HL-60 (cell line): ENCODE data around the gene ATG16L1.

ENCODE experiments used
- GABPA ChIP-seq: IDR thresholded peaks from 2 replicates; pipeline ENCODE4 v1.6.1; 2012; ENCODE audit warnings: low read depth
- POLR2AphosphoS5 ChIP-seq: IDR thresholded peaks from 2 replicates; pipeline ENCODE4 v1.6.1; 2012; ENCODE audit warnings: low read depth
- REST ChIP-seq: IDR thresholded peaks from 2 replicates; pipeline ENCODE4 v1.6.1; 2012; ENCODE audit warnings: low read depth; ENCODE audit not compliant: insufficient replicate concordance
- TF ChIP-seq, protein P1 (sequence below): IDR thresholded peaks from one replicate; pipeline ENCODE4 v1.5.1; 2011; ENCODE audit warnings: low read length, control low read depth, inconsistent platforms; ENCODE audit not compliant: insufficient read depth

- TF ChIP-seq, protein P1, sequence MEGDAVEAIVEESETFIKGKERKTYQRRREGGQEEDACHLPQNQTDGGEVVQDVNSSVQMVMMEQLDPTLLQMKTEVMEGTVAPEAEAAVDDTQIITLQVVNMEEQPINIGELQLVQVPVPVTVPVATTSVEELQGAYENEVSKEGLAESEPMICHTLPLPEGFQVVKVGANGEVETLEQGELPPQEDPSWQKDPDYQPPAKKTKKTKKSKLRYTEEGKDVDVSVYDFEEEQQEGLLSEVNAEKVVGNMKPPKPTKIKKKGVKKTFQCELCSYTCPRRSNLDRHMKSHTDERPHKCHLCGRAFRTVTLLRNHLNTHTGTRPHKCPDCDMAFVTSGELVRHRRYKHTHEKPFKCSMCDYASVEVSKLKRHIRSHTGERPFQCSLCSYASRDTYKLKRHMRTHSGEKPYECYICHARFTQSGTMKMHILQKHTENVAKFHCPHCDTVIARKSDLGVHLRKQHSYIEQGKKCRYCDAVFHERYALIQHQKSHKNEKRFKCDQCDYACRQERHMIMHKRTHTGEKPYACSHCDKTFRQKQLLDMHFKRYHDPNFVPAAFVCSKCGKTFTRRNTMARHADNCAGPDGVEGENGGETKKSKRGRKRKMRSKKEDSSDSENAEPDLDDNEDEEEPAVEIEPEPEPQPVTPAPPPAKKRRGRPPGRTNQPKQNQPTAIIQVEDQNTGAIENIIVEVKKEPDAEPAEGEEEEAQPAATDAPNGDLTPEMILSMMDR = no peak
- TF ChIP-seq POLR2AphosphoS5 = no peak
- TF ChIP-seq GABPA = no peak
- TF ChIP-seq REST = no peak
Observed at GRCh38 chr2:233209117-233209532, 42.3 kb upstream of the ATG16L1 start.
